GM04504 (cell line): ENCODE results near the gene ANKMY1.
"Not testable (repeated sequence)": the region's sequence is repeated elsewhere in the genome, so short reads cannot be mapped to it uniquely, and the experiment has no call there.

Experiments used
- DNase-seq: peaks from one replicate; pipeline ENCODE4 v3.0.0-alpha.2; 2012; ENCODE audit warnings: low read depth

Gene ANKMY1

GRCh38 chr2:240568678-240569522, 11.1 kb upstream of the ANKMY1 start:
- DNase-seq, result no peak

DNA sequence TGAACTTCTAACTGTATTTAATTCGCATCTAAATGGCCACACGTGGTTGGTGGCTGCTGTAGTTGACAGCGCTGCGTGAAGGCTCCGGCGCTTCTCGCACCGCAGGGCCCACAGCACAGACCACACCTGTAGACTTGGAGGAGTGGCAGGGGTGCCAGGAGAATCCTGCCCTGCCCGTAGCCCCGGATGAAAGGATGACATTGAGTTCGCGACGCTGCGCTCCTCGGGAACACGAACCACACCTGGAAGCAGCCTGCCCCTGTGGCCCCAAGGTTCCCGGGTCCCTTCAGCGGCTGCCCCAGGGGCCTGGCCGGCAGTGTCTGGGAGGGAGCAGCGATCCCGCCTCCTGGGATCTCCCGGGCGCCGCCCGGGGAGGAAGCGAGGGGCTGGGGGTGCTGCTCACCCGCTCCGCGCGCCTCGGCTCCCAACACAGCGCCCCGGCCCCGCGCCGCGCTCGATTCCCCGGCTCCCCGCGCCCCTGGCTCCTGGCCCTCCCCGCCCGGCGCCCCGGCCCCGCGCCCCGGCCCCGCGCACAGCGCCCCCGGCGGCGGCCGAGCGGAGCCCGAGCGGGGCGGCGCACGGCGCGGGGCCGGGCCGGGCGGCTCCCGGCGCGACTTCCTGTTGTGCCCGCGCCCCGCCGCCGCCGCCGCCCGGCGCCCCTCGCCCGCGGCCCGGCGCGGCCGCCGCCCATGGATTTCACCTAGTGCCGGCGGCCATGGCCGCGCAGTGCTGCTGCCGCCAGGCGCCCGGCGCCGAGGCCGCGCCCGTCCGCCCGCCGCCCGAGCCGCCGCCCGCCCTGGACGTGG, 10.3 kb upstream of the ANKMY1 start, which contains the start of gene RNPEPL1:
RNPEPL1 (plus strand) TSS at position 613 of the 806 bp plus-strand sequence; CDS start at position 716, 103 bp downstream.
- no peak for DNase-seq

- no peak for DNase-seq
These were observed 9.5 kb upstream of the ANKMY1 start for GRCh38 chr2:240567137-240567871.

GRCh38 chr2:240566203-240567136, 8.7 kb upstream of the ANKMY1 start:
- peak; percentile 64 for DNase-seq

GRCh38 chr2:240565333-240566202, 7.8 kb upstream of the ANKMY1 start:
- no peak for DNase-seq

DNA sequence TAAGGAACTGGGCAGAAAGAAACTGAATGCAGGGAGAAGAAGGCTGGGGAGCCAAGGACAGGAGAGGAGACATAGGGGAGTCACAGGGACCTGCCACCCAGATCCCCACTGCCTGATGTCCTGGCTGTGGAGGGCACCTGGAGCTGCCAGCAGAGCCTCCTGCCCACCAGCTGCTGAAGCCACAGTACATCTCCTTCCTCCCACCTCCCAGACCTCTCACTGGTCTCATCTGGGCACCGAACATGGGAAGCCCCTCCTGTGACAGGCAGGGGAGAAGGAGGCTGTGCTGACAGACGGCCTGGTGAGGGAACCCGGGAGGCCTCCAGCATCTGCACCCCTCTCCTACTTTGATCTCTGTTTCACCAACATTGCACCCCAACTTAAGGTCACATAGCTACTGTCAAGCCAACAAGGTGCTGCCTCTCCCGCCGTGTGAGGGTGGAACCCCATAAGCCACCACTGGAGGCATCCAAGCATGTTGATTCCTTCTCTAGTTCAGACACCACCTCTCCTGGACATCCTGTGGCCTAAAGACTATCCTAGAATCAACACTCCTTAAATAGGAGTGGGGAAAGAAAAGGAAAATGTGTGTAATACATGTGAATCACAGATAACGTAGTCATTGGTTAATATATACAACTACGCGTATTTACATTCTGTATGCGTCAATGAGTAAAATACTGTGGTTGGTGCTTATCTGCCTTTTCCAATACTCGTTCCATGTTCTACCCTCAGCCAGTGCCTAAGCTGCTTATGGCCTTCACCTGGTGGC, 7.0 kb upstream of the ANKMY1 start:
- no peak for DNase-seq

DNA sequence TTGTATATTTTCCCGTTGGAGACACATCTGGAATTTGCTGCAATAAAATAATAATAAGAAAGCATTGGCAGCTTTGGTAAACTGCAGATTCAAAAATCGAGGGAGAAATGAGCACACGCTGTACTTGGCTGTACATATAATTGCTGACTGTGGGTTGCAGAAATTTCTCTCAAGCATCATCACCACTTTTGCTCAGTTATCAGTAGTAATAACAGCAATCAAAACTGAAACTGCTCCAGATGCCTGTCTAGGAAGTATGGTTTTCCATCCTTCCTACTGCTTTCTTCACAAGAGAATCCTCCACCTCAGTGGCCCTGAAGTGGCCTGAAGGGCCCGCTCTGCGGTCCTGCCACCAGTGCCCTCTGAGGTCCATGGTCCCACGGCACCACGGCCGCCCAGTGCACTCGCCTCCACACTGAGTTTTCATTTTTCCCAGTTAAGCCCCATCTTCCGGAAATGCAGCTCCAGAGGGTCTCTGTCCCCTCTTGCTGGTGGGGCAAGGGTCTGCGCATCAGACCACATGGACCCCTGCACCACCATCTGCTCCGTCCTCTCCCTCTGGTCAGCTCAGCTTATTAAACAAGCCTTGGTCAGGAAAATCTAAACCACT, 6.3 kb upstream of the ANKMY1 start:
- no peak for DNase-seq

GRCh38 chr2:240563231-240563630, 5.4 kb upstream of the ANKMY1 start:
- DNase-seq, result not testable (repeated sequence)

- no peak for DNase-seq
These were observed 3.7 kb upstream of the ANKMY1 start for GRCh38 chr2:240561325-240561971.

DNA sequence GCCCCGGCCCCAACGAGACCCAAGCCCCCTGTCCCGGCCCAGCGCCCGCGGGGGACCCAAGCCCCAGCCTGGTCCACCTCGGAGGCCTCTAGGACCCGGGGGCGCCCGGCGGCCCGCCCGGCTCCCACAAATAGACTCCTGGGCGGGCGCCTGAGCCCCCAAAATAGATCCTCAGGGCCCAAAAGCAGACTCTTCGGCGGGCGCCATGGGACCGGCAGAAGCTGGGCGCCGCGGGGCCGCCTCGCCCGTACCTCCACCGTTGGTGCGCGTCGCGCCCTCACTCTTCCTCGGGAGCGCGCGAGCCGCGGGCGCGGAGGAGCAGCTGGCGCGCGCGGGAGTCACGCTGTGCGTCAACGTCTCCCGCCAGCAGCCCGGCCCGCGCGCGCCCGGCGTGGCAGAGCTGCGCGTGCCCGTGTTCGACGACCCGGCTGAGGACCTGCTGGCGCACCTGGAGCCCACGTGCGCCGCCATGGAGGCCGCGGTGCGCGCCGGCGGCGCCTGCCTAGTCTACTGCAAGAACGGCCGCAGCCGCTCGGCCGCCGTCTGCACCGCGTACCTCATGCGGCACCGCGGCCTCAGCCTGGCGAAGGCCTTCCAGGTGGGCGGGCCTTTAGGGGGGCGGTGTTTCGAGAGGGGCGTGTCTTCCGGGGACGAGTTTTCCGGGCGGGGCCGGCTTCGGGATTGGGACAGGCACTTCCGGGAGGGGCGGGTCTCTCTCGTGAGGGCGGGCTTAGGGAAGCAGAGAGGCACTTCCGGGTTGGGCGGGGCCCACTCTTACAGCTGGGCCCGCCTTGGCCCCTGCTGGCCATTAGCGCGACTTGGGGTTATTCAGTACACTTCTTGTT, 2.9 kb upstream of the ANKMY1 start:
- peak; percentile 95 for DNase-seq

DNA sequence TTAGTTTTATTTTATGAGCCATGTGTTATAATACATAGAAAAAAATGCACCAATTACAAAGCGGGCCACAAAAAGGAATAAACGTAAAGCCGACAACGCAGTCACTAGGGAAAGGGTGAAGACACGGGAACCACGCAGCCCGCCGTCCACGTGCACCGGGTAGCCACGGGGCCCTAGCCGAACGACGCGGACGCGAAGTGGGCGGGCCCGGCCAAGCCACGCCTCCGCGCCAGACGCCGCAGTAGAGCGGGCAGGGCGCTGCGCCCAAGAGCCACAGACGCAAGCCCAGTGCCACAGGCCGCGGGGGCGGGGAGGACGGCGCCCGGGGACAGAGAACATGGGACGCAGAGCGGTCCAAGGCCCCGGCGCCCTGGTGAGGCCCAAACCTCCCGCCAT, 2.3 kb upstream of the ANKMY1 start, which contains the start of gene DUSP28:
DUSP28 (plus strand) TSS at position 274 of the 396 bp plus-strand sequence. CDS start 328 bp downstream, outside the sequence.
- DNase-seq, result peak; percentile 62

- DNase-seq, result no peak
These were observed 1.5 kb upstream of the ANKMY1 start for GRCh38 chr2:240559286-240559685.

- no peak for DNase-seq
These were observed 511 bp upstream of the ANKMY1 start for GRCh38 chr2:240558236-240558761.

- no peak for DNase-seq
These were observed 562 bp downstream of the ANKMY1 start for GRCh38 chr2:240557101-240557751.

DNA sequence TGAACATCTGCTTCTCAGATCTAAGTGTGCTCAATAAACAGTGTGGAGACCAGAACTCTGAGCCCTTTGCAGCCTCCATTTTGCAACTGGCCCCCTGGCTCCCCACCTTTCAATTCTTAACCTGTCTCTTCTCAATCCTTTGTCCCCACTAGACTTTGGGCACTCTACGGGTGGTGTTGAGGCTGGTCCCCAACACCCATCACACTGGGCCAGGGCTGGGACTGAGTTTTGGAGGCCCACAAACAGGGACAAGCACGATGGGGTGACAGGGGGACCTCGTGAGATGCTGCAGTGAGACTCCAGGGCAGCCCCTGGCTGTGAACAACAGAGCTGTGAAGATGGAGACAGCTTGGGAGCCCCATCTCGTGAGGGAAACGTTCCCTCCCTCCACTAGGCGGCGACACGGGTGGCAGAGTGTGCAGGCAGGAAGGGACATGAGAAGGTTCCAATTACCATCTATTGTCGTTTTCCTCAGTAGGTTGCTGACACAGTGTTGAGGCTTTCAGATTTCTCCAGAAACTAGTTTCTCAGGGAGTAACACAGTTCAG, 1.2 kb downstream of the ANKMY1 start:
- no peak for DNase-seq

- no peak for DNase-seq
These were observed 2.1 kb downstream of the ANKMY1 start for GRCh38 chr2:240555541-240556250.
